Measurements from ENCODE around the gene CES3.

DNA sequence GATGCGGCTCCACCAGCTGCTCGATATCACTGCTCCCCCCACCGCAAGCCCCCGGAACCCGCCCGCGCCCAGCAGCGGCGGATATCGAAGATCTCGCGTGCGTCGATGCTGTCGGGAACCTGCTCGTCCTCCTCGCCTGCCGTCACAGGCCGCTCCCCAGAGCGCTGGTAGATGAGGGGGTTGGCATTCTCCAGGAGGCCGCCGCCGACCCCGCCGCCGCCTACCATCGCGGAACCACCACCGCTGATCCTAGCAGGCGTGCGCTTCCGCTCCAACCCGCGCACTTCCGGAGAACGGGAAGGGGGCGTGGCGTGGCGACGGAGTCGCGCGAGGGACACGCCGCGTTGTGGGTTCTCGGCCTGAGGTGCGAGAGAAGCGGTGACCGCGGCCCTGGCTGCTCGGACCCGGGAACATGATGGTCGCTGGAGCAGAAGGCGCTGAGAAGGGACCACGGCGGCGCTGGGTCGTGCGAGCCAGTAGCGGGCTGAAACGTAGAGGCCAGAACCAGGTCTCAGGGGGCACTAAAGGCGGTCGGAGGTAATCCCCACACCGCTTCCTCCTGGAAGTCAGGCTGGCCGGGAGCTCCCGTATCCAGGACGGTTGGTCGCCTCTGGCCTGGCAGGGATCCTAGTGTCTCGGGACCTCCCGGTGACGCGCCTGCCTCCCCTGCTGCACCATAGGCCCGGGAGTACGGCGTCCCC lies 26.8 kb upstream of the CES3 start, which contains the start of gene CIAO2B:
- TF ChIP-seq, protein P1, sequence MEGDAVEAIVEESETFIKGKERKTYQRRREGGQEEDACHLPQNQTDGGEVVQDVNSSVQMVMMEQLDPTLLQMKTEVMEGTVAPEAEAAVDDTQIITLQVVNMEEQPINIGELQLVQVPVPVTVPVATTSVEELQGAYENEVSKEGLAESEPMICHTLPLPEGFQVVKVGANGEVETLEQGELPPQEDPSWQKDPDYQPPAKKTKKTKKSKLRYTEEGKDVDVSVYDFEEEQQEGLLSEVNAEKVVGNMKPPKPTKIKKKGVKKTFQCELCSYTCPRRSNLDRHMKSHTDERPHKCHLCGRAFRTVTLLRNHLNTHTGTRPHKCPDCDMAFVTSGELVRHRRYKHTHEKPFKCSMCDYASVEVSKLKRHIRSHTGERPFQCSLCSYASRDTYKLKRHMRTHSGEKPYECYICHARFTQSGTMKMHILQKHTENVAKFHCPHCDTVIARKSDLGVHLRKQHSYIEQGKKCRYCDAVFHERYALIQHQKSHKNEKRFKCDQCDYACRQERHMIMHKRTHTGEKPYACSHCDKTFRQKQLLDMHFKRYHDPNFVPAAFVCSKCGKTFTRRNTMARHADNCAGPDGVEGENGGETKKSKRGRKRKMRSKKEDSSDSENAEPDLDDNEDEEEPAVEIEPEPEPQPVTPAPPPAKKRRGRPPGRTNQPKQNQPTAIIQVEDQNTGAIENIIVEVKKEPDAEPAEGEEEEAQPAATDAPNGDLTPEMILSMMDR (IDR thresholded peaks at IDR 0.05), result peak in 1 of 3 experiments; percentile 4
- TF ChIP-seq POLR2AphosphoS5 (IDR thresholded peaks at IDR 0.05; ENCODE audit: insufficient read depth in 1 of 2, low read depth in 1 of 2) (peak; percentile 93 to 98), POLR2A (IDR thresholded peaks at IDR 0.05) (peak in 1 of 2 donors; percentile 87)

All from vagina (tissue), 2 donors.